ENCODE results near the gene IFT27.

Gene IFT27

GRCh38 chr22:36725366-36726006 is 50.4 kb downstream of the IFT27 start:
- H3K36me3 ChIP-seq: no peaks in the 10 kb centered on the region
- H3K4me3 ChIP-seq (ENCODE audit: low read depth, low read length): no peak overlapping the region
- no peaks in the 10 kb centered on the region for H3K9me3 ChIP-seq
- H3K27me3 ChIP-seq: no peaks in the 10 kb centered on the region; the same call in 1 of the 2 replicates
- DNase-seq: no peak
- TF ChIP-seq, protein P1, sequence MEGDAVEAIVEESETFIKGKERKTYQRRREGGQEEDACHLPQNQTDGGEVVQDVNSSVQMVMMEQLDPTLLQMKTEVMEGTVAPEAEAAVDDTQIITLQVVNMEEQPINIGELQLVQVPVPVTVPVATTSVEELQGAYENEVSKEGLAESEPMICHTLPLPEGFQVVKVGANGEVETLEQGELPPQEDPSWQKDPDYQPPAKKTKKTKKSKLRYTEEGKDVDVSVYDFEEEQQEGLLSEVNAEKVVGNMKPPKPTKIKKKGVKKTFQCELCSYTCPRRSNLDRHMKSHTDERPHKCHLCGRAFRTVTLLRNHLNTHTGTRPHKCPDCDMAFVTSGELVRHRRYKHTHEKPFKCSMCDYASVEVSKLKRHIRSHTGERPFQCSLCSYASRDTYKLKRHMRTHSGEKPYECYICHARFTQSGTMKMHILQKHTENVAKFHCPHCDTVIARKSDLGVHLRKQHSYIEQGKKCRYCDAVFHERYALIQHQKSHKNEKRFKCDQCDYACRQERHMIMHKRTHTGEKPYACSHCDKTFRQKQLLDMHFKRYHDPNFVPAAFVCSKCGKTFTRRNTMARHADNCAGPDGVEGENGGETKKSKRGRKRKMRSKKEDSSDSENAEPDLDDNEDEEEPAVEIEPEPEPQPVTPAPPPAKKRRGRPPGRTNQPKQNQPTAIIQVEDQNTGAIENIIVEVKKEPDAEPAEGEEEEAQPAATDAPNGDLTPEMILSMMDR (IDR thresholded peaks at IDR 0.05; ENCODE audit: low read depth, low read length): no peak
- H3K4me1 ChIP-seq: no peaks in the 10 kb centered on the region

- Histone ChIP-seq H3K36me3 (no peaks in the 10 kb centered on the region), H3K4me3 (ENCODE audit: low read depth, low read length) (no peak overlapping the region), H3K4me1 (no peaks in the 10 kb centered on the region), H3K9me3 (no peaks in the 10 kb centered on the region), H3K27me3 (no peaks in the 10 kb centered on the region; the same call in none of the 2 replicates)
- TF ChIP-seq, protein P1 (IDR thresholded peaks at IDR 0.05; ENCODE audit: low read depth, low read length): no peak
- DNase-seq: no peak
Observed at GRCh38 chr22:36724836-36725235, 51.1 kb downstream of the IFT27 start.

DNA sequence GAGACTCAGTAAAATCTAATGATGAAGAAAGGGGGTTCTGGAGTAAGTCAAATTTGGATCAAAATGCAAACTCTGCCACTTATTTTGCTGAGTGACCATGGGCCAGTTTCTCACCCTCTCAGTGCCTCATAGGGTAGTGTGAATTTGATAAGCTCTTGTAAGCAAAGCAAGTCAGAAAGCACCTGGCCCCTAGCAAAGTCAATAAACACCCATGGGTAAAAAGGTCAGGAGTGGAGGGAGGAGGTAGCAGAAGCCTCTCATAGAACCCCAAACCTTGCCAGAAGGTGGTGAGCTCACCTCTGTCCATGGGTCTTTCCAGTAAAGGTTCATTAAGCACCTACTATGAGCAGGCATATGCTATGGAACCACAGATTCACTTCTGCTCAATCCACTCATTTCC is 53.9 kb downstream of the IFT27 start:
- H3K27me3 ChIP-seq: no peaks in the 10 kb centered on the region; the same call in none of the 2 replicates
- H3K4me1 ChIP-seq: no peaks in the 10 kb centered on the region
- H3K9me3 ChIP-seq: no peaks in the 10 kb centered on the region
- no peaks in the 10 kb centered on the region for H3K36me3 ChIP-seq
- no peak overlapping the region for H3K4me3 ChIP-seq (ENCODE audit: low read depth, low read length)
- DNase-seq: no peak
- TF ChIP-seq, protein P1 (IDR thresholded peaks at IDR 0.05; ENCODE audit: low read depth, low read length): no peak

GRCh38 chr22:36715647-36716046 is 60.3 kb downstream of the IFT27 start:
- Histone ChIP-seq H3K27me3 (no peaks in the 10 kb centered on the region; the same call in none of the 2 replicates), H3K9me3 (no peaks in the 10 kb centered on the region), H3K4me3 (ENCODE audit: low read depth, low read length) (no peak overlapping the region), H3K36me3 (no peaks in the 10 kb centered on the region), H3K4me1 (no peaks in the 10 kb centered on the region)
- DNase-seq: no peak
- TF ChIP-seq, protein P1 (IDR thresholded peaks at IDR 0.05; ENCODE audit: low read depth, low read length): no peak

DNA sequence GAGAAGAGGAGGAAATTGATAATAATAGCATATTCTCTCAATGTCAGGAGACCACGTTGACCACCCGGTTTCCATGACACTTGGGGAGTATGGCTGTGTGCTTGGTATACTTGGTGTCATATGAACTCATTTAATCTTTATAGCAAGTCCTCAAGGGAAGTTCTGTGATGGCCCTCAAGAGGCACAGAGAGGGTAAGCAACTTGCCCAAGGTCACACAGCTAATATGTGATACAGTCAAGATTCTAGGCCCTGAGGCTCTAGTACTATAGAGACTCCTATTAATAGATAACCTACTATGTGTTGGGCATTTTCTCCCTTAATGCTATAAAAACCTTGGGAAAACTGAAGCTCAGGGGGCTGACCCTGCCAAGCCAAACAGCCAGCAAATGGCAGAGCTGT is 61.8 kb downstream of the IFT27 start:
- Histone ChIP-seq H3K36me3 (no peaks in the 10 kb centered on the region), H3K27me3 (no peaks in the 10 kb centered on the region; the same call in 1 of the 2 replicates), H3K4me3 (ENCODE audit: low read depth, low read length) (no peak overlapping the region), H3K9me3 (no peaks in the 10 kb centered on the region), H3K4me1 (no peaks in the 10 kb centered on the region)
- TF ChIP-seq, protein P1 (IDR thresholded peaks at IDR 0.05; ENCODE audit: low read depth, low read length): no peak
- DNase-seq: no peak

- no peaks in the 10 kb centered on the region for H3K9me3 ChIP-seq
- no peak overlapping the region for H3K4me3 ChIP-seq (ENCODE audit: low read depth, low read length)
- H3K27me3 ChIP-seq: no peaks in the 10 kb centered on the region; the same call in 1 of the 2 replicates
- no peaks in the 10 kb centered on the region for H3K4me1 ChIP-seq
- no peak for DNase-seq
- TF ChIP-seq, protein P1 (IDR thresholded peaks at IDR 0.05; ENCODE audit: low read depth, low read length): no peak
- H3K36me3 ChIP-seq: no peaks in the 10 kb centered on the region
Observed at GRCh38 chr22:36713436-36713835, 62.5 kb downstream of the IFT27 start.
